ENCODE data around the gene IL22RA1. TPM values are rescaled to one million over a fixed set of nuclear protein-coding genes. Genes with fewer than 3 reads are reported as not detected.
A peak's percentile ranks its signal among the peaks of the same experiment; 100 is the strongest.

IL22RA1 gene
- total RNA-seq, 1 donor from 2014 or later = 0.87 TPM

DNA sequence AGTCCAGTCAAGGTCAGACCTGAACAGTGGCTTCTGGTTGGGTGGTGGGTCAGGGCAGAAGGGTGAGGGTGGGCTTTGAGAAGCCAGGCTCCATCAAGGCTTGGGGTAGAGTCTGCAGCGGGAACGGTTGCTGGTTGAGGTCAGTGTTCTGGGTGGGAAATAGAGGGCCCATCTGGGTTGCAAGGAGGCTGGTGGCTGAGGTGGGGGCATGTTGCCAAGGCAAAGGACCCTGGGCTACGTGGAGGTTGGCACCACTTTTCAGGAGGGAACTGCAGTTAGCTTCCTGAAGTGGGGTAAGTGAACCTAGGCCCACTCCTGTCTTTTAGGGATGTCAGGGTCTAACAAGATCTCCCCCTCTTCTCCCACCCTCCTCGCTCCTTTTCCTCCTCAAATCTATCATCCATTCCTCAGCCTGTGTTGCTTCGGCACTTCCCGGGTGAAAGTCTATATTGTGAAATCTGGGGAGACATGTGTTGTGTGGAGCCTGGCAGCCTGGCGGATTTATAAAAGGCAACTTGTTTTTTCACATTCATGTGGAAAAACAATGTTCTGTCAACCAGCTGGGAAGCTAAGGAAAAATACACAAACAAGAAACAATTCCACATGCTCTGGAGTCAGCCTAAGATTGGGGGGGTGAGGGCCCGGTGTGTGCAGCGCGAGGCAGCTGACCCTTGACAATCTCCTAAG is 1.5 kb downstream of the IL22RA1 start:
- no peaks in the 10 kb centered on the region for H3K4me1 ChIP-seq
- H3K9me3 ChIP-seq = no peaks in the 10 kb centered on the region
- ATAC-seq = no peak
- no peaks in the 10 kb centered on the region for H3K36me3 ChIP-seq
- no peaks in the 10 kb centered on the region for H3K27me3 ChIP-seq
- no peak overlapping the region for H3K4me3 ChIP-seq
- no peak overlapping the region for H3K27ac ChIP-seq
- intact Hi-C loops (cut with DNase I) = no loop called here
- TF ChIP-seq, protein P1, sequence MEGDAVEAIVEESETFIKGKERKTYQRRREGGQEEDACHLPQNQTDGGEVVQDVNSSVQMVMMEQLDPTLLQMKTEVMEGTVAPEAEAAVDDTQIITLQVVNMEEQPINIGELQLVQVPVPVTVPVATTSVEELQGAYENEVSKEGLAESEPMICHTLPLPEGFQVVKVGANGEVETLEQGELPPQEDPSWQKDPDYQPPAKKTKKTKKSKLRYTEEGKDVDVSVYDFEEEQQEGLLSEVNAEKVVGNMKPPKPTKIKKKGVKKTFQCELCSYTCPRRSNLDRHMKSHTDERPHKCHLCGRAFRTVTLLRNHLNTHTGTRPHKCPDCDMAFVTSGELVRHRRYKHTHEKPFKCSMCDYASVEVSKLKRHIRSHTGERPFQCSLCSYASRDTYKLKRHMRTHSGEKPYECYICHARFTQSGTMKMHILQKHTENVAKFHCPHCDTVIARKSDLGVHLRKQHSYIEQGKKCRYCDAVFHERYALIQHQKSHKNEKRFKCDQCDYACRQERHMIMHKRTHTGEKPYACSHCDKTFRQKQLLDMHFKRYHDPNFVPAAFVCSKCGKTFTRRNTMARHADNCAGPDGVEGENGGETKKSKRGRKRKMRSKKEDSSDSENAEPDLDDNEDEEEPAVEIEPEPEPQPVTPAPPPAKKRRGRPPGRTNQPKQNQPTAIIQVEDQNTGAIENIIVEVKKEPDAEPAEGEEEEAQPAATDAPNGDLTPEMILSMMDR (IDR thresholded peaks at IDR 0.05) = no peak
- peak; percentile 15 for DNase-seq

DNA sequence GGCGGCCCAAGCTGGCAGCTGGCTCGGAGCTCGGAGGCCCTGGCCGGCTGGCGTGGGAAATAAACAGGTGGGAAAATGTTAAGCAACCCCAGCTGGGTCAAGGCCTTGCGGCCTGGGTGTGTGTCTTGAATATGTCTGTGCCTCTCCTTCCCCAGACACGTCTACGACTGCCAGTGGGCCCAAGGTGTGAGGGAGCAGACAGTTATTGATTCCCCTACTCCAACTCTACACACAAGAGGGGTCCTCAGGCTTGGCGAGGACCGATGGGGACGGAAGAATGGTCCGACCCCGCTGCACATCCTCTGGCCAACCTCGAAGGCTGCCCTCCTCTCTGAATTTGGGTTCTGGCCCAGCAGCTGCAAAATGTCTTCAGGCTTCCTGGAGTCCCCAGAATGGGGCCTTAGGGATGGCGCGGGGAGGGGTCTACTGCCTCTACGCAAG is 2.2 kb downstream of the IL22RA1 start:
- DNase-seq = peak; percentile 58
- intact Hi-C loops (cut with DNase I) = no loop called here
- H3K27me3 ChIP-seq = no peaks in the 10 kb centered on the region
- no peaks in the 10 kb centered on the region for H3K9me3 ChIP-seq
- H3K27ac ChIP-seq = no peak overlapping the region
- H3K36me3 ChIP-seq = no peaks in the 10 kb centered on the region
- ATAC-seq = no peak
- TF ChIP-seq, protein P1 (IDR thresholded peaks at IDR 0.05) = no peak
- no peaks in the 10 kb centered on the region for H3K4me1 ChIP-seq
- H3K4me3 ChIP-seq = no peak overlapping the region

GRCh38 chr1:24139841-24140425 is 3.0 kb downstream of the IL22RA1 start:
- Histone ChIP-seq H3K27me3 (no peaks in the 10 kb centered on the region), H3K4me1 (no peaks in the 10 kb centered on the region), H3K27ac (no peak overlapping the region), H3K4me3 (no peak overlapping the region), H3K9me3 (no peaks in the 10 kb centered on the region), H3K36me3 (no peaks in the 10 kb centered on the region)
- intact Hi-C loops (cut with DNase I) = no loop called here
- TF ChIP-seq, protein P1 (IDR thresholded peaks at IDR 0.05) = no peak
- peak; percentile 53 for DNase-seq
- ATAC-seq = peak; percentile 20

- Histone ChIP-seq H3K27me3 (no peaks in the 10 kb centered on the region), H3K27ac (no peak overlapping the region), H3K36me3 (no peaks in the 10 kb centered on the region), H3K4me1 (no peaks in the 10 kb centered on the region), H3K4me3 (no peak overlapping the region), H3K9me3 (no peaks in the 10 kb centered on the region)
- TF ChIP-seq, protein P1 (IDR thresholded peaks at IDR 0.05) = no peak
- no peak for ATAC-seq
- no peak for DNase-seq
- intact Hi-C loops (cut with DNase I) = no loop called here
Observed at GRCh38 chr1:24139222-24139489, 3.8 kb downstream of the IL22RA1 start.

DNA sequence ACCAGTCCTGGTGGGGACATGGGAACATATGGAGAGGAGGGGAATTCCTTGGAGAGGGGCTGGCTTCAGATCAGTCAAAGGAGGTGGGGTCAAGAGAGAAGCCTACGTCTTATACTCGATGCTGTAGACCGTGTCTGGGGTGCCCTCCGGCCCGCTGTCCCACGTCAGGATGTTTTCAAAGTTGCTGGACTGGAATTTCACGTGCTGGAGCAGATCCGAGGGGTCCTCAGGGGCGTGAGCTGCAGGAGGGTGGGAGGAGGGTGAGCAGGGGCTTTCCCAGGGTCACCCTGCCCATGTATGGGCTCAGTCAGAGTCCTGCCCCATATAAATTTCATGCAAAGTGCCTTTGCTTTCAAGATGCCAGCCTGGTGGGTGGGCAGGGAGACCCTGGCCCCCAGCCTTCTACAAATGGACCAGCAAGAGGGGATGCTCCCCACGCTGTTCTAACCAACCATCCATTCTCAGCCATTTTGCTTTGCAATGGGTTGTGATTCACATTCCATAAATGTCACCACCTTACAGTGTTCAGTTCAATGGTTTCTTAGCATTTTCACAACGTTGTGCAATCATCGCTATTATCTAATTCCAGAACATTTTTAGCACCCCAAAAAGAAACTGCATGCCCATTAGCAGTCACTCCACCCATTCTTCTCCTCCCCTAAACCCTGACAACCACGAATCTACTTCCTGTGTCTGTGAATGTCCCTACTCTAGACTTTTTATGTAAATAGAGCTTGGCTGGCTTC is 4.3 kb downstream of the IL22RA1 start:
- no peaks in the 10 kb centered on the region for H3K27me3 ChIP-seq
- no peak overlapping the region for H3K4me3 ChIP-seq
- TF ChIP-seq, protein P1 (IDR thresholded peaks at IDR 0.05) = no peak
- no peak overlapping the region for H3K27ac ChIP-seq
- no peak for ATAC-seq
- no peaks in the 10 kb centered on the region for H3K4me1 ChIP-seq
- no peaks in the 10 kb centered on the region for H3K9me3 ChIP-seq
- peak; percentile 33 for DNase-seq
- H3K36me3 ChIP-seq = no peaks in the 10 kb centered on the region
- intact Hi-C loops (cut with DNase I) = no loop called here

Measured in upper lobe of right lung (tissue), 1 donor.